Activated naive CD8-positive, alpha-beta T cell (primary cell): ENCODE results near the gene TNKS2.
"Not testable (repeated sequence)": the region's sequence is repeated elsewhere in the genome, so short reads cannot be mapped to it uniquely, and the experiment has no call there.

Experiments
- H3K27ac Mint-ChIP-seq: one replicate; pipeline ENCODE4 v1.8.0; 2021; ENCODE audit warnings: mixed read lengths
- H3K27me3 Mint-ChIP-seq: one replicate; pipeline ENCODE4 v1.8.0; 2021; ENCODE audit warnings: mixed read lengths
- H3K36me3 Mint-ChIP-seq: one replicate; pipeline ENCODE4 v1.8.0; 2021; ENCODE audit warnings: mixed read lengths
- H3K4me1 Mint-ChIP-seq: one replicate; pipeline ENCODE4 v1.8.0; 2021; ENCODE audit warnings: low read depth, mixed read lengths
- H3K4me3 Mint-ChIP-seq: one replicate; pipeline ENCODE4 v1.8.0; 2021; ENCODE audit warnings: mild to moderate bottlenecking, mixed read lengths
- H3K9me3 Mint-ChIP-seq: one replicate; pipeline ENCODE4 v1.8.0; 2021; ENCODE audit warnings: low read depth, mixed read lengths

Gene TNKS2

GRCh38 chr10:91804126-91804510, 5.9 kb downstream of the TNKS2 start:
- Mint-ChIP-seq H3K27me3 (no peaks in the 10 kb centered on the region), H3K27ac (peak overlapping the region; percentile 66), H3K4me3 (no peak overlapping the region), H3K4me1 (peaks cover 84% of the 10 kb centered on the region), H3K36me3 (peaks cover 19% of the 10 kb centered on the region), H3K9me3 (no peaks in the 10 kb centered on the region)

- Mint-ChIP-seq H3K4me1 (peaks cover 77% of the 10 kb centered on the region), H3K9me3 (no peaks in the 10 kb centered on the region), H3K4me3 (peak overlapping the region; percentile 24), H3K36me3 (peaks cover 15% of the 10 kb centered on the region), H3K27ac (peak overlapping the region; percentile 59), H3K27me3 (no peaks in the 10 kb centered on the region)
Measured at GRCh38 chr10:91805110-91805838, 7.0 kb downstream of the TNKS2 start.

GRCh38 chr10:91807264-91807663, 9.0 kb downstream of the TNKS2 start:
- not testable (repeated sequence) for H3K4me3 Mint-ChIP-seq, H3K27ac Mint-ChIP-seq, H3K27me3 Mint-ChIP-seq, H3K9me3 Mint-ChIP-seq
- Mint-ChIP-seq H3K36me3 (peaks cover 11% of the 10 kb centered on the region), H3K4me1 (peaks cover 70% of the 10 kb centered on the region)

GRCh38 chr10:91813251-91813650, 15.0 kb downstream of the TNKS2 start:
- H3K9me3 Mint-ChIP-seq, result no peaks in the 10 kb centered on the region
- peaks cover 2% of the 10 kb centered on the region for H3K36me3 Mint-ChIP-seq
- peaks cover 40% of the 10 kb centered on the region for H3K4me1 Mint-ChIP-seq
- no peak overlapping the region for H3K4me3 Mint-ChIP-seq
- H3K27ac Mint-ChIP-seq, result peak overlapping the region; percentile 5
- no peaks in the 10 kb centered on the region for H3K27me3 Mint-ChIP-seq

GRCh38 chr10:91816981-91817380, 18.8 kb downstream of the TNKS2 start:
- no peak overlapping the region for H3K4me3 Mint-ChIP-seq
- no peaks in the 10 kb centered on the region for H3K27me3 Mint-ChIP-seq
- peaks cover 9% of the 10 kb centered on the region for H3K36me3 Mint-ChIP-seq
- peaks cover 23% of the 10 kb centered on the region for H3K4me1 Mint-ChIP-seq
- no peaks in the 10 kb centered on the region for H3K9me3 Mint-ChIP-seq
- H3K27ac Mint-ChIP-seq, result no peak overlapping the region

GRCh38 chr10:91820144-91820543, 21.9 kb downstream of the TNKS2 start:
- Mint-ChIP-seq H3K36me3 (peaks cover 7% of the 10 kb centered on the region), H3K27ac (no peak overlapping the region), H3K27me3 (no peaks in the 10 kb centered on the region), H3K4me3 (no peak overlapping the region), H3K9me3 (no peaks in the 10 kb centered on the region), H3K4me1 (peaks cover 9% of the 10 kb centered on the region)

- peaks cover 12% of the 10 kb centered on the region for H3K36me3 Mint-ChIP-seq
Measured at GRCh38 chr10:91824076-91824475, 25.9 kb downstream of the TNKS2 start.

GRCh38 chr10:91829268-91829667, 31.0 kb downstream of the TNKS2 start:
- Mint-ChIP-seq H3K27ac (peak overlapping the region; percentile 50), H3K4me3 (no peak overlapping the region), H3K27me3 (no peaks in the 10 kb centered on the region), H3K9me3 (no peaks in the 10 kb centered on the region), H3K4me1 (peaks cover 3% of the 10 kb centered on the region), H3K36me3 (peaks cover 5% of the 10 kb centered on the region)

More at GRCh38 chr10:91824076-91824475, 25.9 kb downstream of the TNKS2 start:
- Mint-ChIP-seq H3K4me1 (peaks cover 7% of the 10 kb centered on the region), H3K27me3 (no peaks in the 10 kb centered on the region), H3K4me3 (no peak overlapping the region), H3K9me3 (no peaks in the 10 kb centered on the region), H3K27ac (no peak overlapping the region)

- Mint-ChIP-seq H3K4me3 (no peak overlapping the region), H3K9me3 (no peaks in the 10 kb centered on the region), H3K27ac (peak overlapping the region; percentile 46), H3K27me3 (no peaks in the 10 kb centered on the region), H3K36me3 (peaks cover 5% of the 10 kb centered on the region), H3K4me1 (no peaks in the 10 kb centered on the region)
Measured at GRCh38 chr10:91838199-91838598, 40.0 kb downstream of the TNKS2 start.

- H3K36me3 Mint-ChIP-seq, result no peaks in the 10 kb centered on the region
- no peak overlapping the region for H3K27ac Mint-ChIP-seq
- H3K4me1 Mint-ChIP-seq, result no peaks in the 10 kb centered on the region
- no peaks in the 10 kb centered on the region for H3K9me3 Mint-ChIP-seq
- H3K4me3 Mint-ChIP-seq, result no peak overlapping the region
- no peaks in the 10 kb centered on the region for H3K27me3 Mint-ChIP-seq
Measured at GRCh38 chr10:91843083-91843482, 44.9 kb downstream of the TNKS2 start.

GRCh38 chr10:91856637-91857036, 58.4 kb downstream of the TNKS2 start:
- Mint-ChIP-seq H3K36me3 (peaks cover 7% of the 10 kb centered on the region), H3K4me3 (no peak overlapping the region), H3K27me3 (no peaks in the 10 kb centered on the region), H3K4me1 (no peaks in the 10 kb centered on the region), H3K9me3 (no peaks in the 10 kb centered on the region), H3K27ac (no peak overlapping the region)

GRCh38 chr10:91860885-91861284, 62.7 kb downstream of the TNKS2 start:
- Mint-ChIP-seq H3K4me1 (no peaks in the 10 kb centered on the region), H3K4me3 (no peak overlapping the region), H3K36me3 (peaks cover 7% of the 10 kb centered on the region), H3K27ac (peak overlapping the region; percentile 16), H3K27me3 (no peaks in the 10 kb centered on the region), H3K9me3 (no peaks in the 10 kb centered on the region)

GRCh38 chr10:91864099-91864498, 65.9 kb downstream of the TNKS2 start:
- Mint-ChIP-seq H3K27me3 (no peaks in the 10 kb centered on the region), H3K36me3 (no peaks in the 10 kb centered on the region), H3K4me1 (no peaks in the 10 kb centered on the region), H3K4me3 (no peak overlapping the region), H3K9me3 (no peaks in the 10 kb centered on the region), H3K27ac (no peak overlapping the region)

- H3K27me3 Mint-ChIP-seq, result no peaks in the 10 kb centered on the region
- H3K9me3 Mint-ChIP-seq, result no peaks in the 10 kb centered on the region
- H3K36me3 Mint-ChIP-seq, result no peaks in the 10 kb centered on the region
- H3K4me3 Mint-ChIP-seq, result no peak overlapping the region
- no peaks in the 10 kb centered on the region for H3K4me1 Mint-ChIP-seq
- peak overlapping the region; percentile 28 for H3K27ac Mint-ChIP-seq
Measured at GRCh38 chr10:91864744-91865143, 66.5 kb downstream of the TNKS2 start.

GRCh38 chr10:91865562-91866081, 67.4 kb downstream of the TNKS2 start:
- Mint-ChIP-seq H3K4me3 (no peak overlapping the region), H3K9me3 (no peaks in the 10 kb centered on the region), H3K27ac (peak overlapping the region; percentile 75)

GRCh38 chr10:91875156-91875555, 76.9 kb downstream of the TNKS2 start:
- Mint-ChIP-seq H3K9me3 (no peaks in the 10 kb centered on the region), H3K27me3 (no peaks in the 10 kb centered on the region), H3K27ac (no peak overlapping the region), H3K4me1 (no peaks in the 10 kb centered on the region), H3K4me3 (no peak overlapping the region), H3K36me3 (no peaks in the 10 kb centered on the region)

More at GRCh38 chr10:91865562-91866081, 67.4 kb downstream of the TNKS2 start:
- Mint-ChIP-seq H3K36me3 (no peaks in the 10 kb centered on the region), H3K4me1 (no peaks in the 10 kb centered on the region), H3K27me3 (no peaks in the 10 kb centered on the region)
